C4-2B (cell line): Measurements from ENCODE around the gene AAMP.

Experiments used
- ZFX ChIP-seq: fragments of 450-650 bp; IDR thresholded peaks from 2 replicates; pipeline ENCODE4 v1.6.1; 2017
- TF ChIP-seq, protein P1 (sequence below): fragments of 450-650 bp; conservative IDR thresholded peaks from 2 replicates; pipeline ENCODE4 v1.5.1; 2017; ENCODE audit warnings: mild to moderate bottlenecking

DNA sequence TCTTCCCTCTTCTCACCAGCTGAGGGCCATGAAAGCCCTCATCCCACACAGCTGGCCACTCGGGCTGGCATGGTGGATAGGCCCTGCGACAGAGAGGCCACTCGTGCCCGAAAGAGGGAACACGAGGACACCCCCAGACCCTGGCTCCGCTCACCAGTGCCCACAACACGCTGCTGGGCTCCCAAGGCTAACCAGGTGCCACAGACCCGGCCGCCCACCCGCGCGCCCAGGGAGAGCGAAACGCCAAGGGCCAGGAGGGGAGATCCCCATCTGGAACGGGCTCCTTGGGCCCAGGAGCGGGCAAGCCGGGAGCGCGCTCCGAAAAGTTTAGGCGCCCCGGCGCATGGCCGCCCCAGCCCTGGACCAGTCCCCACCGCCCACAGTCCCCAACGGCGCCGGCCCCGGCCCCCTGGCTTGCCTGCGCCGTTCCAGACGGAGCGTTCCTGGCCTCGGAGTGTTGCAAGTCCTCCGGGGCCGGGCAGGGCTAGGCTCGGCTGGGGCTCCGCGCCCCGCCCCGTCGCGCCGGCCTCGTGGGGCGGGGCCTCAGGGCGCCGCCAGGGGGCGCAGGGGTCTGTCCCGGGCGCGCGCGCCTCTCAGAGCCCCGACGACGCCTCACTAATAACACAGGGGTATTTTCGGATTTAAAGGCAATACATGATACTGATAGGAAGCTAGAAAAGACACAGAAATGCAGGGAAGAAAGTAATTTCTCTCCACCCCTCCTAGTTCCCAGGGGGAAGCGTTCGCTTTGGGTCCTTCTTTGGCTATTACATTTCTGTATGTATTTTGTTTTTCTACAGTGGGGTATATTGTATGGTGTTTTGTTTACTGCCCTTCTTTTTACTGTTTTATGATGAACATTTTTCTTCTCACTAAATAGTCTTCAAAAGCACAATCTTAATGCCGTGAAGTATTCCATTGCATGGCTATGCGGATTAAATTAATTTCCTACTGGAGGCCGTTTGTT is 22.4 kb upstream of the AAMP start, which contains the start of gene TMBIM1:
- TF ChIP-seq, protein P1, sequence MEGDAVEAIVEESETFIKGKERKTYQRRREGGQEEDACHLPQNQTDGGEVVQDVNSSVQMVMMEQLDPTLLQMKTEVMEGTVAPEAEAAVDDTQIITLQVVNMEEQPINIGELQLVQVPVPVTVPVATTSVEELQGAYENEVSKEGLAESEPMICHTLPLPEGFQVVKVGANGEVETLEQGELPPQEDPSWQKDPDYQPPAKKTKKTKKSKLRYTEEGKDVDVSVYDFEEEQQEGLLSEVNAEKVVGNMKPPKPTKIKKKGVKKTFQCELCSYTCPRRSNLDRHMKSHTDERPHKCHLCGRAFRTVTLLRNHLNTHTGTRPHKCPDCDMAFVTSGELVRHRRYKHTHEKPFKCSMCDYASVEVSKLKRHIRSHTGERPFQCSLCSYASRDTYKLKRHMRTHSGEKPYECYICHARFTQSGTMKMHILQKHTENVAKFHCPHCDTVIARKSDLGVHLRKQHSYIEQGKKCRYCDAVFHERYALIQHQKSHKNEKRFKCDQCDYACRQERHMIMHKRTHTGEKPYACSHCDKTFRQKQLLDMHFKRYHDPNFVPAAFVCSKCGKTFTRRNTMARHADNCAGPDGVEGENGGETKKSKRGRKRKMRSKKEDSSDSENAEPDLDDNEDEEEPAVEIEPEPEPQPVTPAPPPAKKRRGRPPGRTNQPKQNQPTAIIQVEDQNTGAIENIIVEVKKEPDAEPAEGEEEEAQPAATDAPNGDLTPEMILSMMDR: peak; percentile 98
- peak; percentile 73 for TF ChIP-seq ZFX
